ENCODE results near the gene RBM47. TPM values are rescaled to one million over a fixed set of nuclear protein-coding genes. Genes with fewer than 3 reads are reported as not detected.

The RBM47 gene
- 9.9 and 10.6 TPM in 2 replicates for total RNA-seq

DNA sequence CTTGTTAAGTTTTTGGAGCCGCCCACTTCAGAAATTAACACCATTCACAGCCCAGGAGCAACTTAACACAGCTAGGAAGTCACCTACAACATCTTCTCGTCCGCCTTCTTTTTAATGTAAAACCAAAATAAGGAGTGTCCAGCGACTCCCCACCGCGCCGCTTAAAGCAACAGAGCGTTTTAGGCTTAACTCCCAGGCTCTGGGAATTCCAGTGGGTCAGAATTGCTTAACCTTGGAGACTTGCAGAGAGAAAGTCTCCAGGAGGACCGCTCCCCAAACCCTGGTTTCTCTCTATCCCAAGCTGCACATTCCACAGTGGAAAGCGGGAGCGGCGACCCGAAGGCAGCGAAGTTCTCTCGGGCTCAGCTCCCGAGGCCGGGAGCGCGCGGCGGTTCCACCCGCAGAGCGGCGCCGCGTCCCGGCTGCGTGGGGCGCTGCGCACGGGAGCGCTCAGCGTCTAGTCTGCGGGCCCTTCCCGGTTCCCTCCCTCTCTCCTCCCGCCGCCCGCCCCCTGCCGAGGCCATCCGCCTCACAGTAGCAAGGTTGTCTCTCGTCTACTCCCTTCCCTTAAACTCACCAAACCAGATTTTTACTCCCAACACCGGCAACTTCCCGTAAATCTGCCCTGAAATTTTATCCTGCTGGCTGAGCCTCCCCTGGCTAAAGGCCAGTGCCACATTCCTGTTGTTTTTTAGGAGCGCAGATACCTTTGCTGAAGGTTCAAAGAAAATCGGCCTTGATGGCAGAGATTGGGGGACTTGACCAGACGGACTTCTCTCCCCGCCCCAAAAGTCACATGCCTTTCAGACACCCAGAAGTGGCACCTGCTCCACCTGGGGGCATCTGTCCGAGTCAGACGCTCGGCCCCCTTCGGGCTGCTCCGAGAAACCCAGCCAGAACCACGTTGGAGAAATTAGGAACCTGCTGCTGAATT is at the start of gene RBM47:
RBM47 (minus strand) TSS at position 464 of the 934 bp plus-strand sequence. CDS start 190,971 bp downstream, outside the sequence.

Other genes with a start within 250 kb of the RBM47 start
- 0.16 and 0.34 TPM in 2 replicates for gene NSUN7, start 120.1 kb upstream of the RBM47 start, total RNA-seq